SKM-1 treated with dmso at 0.1 percent for 144 hours (cell line): ENCODE measurements around the gene LMTK3.
"Not testable (repeated sequence)": the region's sequence is repeated elsewhere in the genome, so short reads cannot be mapped to it uniquely, and the experiment has no call there.

Experiments
- DNase-seq: peaks from one replicate; lab custom pipeline; 2025; ENCODE audit not compliant: unreplicated experiment; lab: John Stamatoyannopoulos, UW

LMTK3 gene

DNA sequence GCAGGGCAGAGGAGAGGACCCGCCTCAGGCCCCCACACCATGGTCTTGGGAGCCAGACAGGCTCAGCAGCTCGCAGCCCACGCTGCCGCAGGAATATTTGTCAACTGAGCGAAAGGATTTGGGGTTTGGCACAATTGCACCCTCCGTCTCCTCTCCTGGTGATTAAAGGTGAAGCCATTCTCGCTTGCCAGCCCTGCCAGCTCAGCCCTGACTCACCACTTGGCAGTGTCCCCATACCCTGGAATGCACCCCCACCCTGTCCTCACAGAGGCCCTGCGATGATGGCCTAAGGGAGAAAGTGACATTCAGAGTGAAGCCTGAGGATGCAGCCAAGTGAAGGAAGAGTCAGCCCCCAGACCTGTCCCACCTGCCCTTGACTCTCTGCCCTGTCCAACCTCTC lies 23.7 kb downstream of the LMTK3 start:
- no peak for DNase-seq

DNA sequence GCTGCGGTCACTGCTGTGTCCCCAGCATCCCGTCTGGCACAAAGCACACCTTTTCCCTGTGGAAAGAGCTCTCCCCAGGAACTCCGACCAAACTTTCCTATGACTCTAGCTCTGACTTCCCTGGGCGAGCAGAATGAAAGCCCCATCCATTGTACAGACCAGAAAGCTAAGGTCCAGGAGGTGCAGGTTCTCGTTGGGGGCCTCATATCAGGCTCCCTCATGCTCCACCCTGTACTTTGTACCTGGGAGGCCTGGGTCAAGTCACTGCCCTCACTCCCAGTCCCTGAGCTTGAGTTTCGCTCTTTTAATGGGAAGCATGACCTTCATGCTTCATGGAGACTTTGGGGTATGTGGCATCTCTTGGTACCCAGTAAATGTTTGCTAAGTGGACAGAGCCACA lies 24.1 kb downstream of the LMTK3 start:
- no peak for DNase-seq

DNA sequence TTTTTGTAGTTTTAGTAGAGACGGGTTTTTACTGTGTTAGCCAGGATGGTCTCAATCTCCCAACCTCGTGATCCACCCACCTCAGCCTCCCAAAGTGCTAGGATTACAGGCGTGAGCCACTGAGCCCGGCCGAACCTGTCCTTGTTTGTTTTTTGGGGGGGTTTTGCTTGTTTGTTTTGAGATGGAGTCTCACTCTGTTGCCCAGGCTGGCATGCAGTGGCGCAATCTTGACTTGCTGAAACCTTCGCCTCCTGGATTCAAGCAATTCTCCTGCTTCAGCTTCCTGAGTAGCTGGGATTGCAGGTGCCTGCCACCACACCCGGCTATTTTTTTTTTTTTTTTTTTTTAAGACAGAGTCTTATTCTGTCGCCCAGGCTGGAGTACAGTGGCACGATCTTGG lies 24.9 kb downstream of the LMTK3 start:
- DNase-seq: not testable (repeated sequence)

DNA sequence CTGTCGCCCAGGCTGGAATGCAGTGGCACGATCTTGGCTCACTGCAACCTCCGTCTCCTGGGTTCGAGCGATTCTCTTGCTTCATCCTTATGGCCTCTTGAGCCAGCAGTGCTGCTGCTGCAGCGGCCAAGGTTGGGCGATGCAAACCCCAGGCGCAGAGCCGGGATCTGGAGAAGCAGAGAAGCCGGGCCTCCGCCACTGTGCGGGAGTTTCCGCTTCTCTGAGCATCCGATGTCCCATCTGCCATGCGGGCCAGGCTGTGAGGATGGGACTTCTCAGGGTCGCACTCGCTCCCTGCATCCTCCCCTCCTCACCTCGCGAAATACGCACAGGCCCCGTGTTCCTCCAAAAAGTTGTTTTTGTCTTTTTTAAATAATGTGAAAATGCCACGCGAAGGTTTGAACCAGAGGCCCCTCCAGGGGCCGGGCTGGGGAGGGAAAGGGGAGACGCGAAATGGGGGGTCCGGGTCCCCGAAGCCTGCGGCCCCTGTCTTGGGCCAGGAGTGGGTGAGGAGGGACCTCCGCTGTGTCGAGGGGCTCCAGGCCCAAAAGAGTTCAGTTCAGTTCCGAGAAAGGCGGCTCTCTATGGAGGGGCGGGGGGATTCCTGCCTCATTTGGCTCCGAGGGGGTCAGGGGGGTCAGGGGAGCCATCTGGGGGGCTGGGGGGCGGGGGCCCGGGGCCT lies 26.6 kb downstream of the LMTK3 start:
- no peak for DNase-seq

DNA sequence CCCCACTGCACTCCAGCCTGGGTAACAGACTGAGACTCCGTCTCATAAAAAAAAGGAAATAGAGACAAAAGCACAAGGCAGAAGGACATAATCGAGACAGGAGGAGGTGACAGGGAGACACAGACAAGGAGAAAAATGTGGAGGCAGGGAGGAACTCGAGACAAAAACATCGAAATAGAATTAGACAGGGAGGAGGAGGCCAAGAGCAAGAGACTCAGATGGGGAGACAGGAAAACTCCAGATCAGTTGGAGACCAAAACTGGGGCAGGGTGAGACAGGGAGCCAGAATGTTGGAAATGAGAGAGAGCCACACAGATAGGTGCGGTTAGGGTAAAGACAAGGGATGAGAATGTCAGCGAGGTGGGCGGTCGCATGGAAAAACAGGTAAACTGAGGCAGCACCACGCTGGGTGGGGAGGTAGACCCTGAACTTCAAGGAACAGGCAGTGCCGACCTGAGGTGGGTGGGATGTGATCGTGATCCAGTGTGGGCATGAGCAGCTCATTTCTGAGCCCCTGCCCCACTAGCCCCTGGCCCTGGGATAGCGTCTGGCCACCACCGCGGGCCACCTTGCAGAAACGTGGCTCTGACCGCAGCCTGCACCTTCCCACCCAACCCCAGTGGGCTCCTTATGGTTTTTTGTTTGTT lies 27.3 kb downstream of the LMTK3 start:
- no peak for DNase-seq

DNA sequence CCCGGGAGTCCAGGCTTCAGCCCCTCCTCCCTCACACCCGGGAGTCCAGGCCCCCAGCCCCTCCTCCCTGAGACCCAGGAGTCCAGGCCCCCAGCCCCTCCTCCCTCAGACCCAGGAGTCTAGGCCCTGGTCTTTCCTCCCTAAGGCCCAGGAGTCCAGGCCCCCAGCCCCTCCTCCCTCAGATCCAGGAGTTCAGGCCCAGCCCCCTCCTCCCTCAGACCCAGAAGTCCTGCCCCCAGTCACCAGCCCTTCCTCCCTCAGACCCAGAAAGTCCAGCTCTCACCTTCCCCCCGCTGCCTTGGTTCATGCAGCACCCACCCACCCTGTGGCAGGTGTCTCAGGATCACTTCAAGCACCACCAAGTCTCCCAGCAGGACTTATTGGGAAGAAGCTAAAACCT lies 28.3 kb downstream of the LMTK3 start:
- DNase-seq: no peak

DNA sequence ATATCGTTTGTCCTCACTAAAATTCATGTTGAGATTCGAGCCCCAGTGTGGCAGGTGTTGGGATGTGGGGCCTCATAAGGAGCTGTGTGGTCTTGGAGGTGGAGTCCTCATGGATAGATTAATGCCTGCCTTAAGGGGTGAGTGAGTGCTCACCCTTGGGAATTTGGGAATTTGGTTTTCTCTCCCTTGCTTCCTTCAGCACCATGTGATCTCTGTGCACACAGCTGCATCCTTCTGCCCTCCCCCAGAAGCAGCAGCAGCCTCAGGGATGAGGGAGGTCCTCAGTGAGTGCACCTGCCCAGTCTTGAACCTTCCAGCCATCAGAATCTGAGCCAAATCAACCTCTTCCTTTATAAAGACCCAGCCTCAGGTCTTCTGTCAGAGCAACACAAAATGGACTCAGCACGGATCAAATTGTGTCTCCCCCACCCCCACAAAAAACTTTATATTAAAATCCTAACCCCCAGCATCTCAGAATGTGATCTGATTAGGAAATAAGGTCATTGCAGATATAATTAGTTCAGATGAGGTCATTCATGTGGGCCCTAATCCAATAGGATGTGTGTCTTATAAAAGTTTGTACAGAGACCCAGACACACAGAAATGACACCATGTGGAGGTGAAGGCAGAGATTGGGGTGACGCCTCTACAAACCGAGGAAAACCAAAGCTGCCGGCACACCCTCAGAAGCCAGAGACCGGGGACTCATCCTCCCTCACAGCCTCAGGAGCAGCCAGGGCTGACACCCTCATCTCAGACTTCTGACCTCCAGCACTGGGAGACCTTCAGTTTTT lies 29.6 kb downstream of the LMTK3 start:
- DNase-seq: no peak

DNA sequence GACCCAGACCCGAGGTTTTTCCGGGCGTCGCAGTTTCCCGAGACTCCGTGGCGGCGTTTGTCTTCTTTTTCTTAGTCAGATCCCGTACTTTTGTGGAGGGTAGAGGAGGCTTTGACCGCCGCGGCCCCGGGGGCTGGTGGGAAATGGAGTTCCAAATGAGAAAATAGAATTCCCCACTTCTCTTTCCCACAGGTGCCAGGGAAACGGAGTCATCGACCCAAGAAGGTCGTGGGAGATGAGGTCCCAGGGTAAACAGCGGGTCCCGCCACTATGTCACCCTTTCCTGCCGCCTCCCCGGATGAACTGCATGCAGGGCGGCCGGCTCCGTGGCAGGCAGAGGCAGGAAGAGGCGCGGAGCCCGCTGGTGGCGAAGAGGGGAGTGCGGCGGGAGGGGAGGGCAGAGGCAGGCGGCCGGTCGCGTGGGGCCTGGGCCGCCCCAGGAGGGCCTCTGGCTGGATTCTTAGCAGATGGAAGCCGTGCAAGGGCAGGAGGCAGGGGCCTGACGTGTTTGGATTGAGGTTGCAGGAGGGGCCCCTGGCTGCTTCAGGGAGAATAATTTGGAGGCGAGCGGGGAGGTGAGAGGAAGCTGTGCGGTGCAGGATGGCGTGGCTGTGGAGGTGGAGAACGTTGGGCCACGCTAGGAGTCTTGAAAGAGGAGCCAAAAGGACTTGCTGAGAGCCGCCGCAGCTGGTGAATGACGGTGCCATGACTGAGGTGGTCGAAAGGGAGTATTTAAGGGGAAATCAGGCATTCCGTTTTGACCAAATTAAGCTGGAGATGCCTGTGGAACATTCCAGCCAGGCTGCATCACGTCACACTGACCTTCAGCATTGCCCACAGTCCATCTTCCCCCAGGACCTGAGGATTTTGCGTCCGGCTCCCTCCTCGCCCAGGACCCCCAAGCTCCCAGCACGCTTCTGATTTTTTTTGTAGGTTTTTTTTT lies 30.8 kb downstream of the LMTK3 start:
- DNase-seq: no peak

DNA sequence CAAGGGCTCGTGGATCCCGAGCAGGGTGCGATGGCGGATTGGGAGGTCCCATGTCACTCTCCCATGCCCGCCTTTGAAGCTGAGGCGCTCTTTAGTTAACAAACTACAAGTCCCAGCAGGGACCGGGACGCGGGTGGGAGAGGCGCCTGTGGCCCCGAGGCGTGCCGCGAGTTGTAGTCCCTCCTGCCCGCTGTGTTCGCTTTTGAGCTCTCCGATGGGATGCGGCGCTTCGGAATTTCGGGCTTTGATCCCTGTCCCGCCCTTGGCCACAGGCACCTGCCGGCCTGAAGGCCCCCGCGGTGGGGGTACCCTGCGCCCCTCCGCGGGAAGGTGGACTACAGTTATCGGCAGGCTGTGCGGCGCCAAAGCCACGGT lies 31.5 kb downstream of the LMTK3 start:
- no peak for DNase-seq

DNA sequence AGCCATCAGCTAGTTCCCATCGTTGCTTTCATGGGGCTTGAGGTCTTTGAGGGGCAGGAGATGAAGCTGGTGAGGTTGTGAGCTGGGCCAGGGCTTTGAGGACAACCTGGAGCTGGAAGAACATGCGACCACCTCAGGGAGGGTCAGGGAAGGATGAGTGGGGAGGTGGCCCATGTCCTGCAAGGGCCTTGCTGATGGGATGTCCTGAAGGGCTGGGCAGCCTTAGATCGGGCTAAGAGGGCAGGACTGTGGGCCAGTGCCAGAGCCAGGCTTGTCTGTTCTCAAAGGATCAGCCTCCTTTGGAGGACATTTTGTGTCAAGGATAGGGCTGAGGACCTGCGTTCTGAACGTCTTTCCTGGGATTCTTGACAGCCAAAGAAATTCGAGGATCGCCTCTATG lies 31.9 kb downstream of the LMTK3 start:
- no peak for DNase-seq

DNA sequence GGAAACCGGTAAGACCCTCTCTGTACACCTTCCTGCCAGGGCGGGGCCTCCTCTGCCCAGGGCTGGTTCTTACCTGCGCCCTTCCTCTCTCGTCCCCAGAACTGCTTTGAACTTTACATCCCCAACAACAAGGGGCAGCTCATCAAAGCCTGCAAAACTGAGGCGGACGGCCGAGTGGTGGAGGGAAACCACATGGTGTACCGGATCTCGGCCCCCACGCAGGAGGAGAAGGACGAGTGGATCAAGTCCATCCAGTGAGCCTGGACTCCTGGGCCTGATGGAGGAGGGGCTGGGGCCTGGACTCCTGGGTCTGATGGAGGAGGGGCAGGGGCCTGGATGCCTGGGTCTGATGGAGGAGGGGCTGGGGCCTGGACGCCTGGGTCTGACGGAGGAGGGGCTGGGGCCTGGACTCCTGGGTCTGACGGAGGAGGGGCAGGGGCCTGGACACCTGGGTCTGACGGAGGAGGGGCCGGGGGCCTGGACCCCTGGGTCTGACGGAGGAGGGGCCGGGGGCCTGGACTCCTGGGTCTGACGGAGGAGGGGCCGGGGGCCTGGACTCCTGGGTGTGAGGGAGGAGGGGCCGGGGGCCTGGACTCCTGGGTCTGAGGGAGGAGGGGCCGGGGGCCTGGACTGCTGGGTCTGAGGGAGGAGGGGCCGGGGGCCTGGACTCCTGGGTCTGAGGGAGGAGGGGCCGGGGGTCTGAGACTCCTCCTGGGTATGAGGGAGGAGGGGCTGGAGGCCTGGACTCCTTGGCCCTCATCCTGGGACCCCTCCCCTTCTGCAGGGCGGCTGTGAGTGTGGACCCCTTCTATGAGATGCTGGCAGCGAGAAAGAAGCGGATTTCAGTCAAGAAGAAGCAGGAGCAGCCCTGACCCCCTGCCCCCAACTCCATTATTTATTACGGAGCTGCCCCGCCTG lies 33.0 kb downstream of the LMTK3 start:
- no peak for DNase-seq

DNA sequence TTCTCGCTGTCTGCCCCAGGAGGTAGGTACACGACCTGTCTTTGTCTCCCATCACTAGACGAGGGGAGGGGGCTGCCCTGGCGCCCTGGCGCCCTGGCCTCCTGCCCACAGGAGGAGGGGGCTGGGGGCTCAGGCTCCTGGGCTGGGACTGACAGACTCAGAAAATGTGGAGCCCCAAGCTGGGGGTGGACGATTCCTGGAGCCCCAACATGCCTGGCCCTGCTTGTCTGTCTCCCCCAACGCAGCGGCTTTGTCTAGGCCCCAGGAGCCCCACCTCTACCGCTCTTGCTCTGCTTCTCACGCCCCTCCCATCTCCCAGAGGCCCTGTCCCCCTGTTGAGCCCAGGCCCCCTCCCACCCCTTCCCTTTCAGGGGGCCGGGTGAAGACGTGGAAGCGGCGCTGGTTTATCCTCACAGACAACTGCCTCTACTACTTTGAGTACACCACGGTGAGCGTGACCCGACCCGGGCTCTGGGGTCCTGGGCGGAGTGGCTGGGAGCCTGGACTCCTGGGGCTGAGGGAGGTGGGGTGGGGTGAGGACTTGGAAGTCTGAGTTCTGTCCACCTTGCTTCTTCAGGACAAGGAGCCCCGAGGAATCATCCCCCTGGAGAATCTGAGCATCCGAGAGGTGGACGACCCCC lies 33.8 kb downstream of the LMTK3 start:
- no peak for DNase-seq

DNA sequence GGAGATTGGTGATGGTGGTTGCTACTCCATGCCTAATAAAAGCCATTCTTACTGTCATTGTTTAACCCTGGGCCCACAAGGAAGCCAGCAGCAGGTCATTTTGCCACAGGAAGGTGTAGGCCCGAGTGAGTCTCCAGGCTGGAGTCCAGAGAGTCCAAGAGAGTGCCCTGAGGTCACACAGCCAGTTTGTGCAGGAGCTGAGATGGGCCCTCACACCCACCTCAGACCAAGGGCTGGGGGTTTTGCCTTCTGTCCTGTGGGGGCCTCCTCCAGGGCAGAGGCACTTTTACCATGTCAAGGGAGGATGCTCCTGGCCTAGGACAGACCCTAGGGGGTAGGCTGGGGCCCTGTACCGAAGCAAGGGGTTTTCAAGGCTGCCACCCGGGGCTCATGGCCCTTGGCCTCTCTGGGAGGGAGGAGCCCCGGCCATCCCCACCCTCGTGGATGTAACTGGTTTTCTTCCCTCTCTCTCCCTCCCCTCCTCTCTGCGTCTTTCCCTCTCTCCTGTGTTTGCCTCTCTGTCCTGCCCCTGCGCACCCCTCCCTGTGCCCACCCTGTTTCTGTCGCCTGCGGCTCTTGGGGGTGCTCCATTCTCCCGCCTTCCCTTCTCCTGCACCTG lies 34.5 kb downstream of the LMTK3 start:
- no peak for DNase-seq

DNA sequence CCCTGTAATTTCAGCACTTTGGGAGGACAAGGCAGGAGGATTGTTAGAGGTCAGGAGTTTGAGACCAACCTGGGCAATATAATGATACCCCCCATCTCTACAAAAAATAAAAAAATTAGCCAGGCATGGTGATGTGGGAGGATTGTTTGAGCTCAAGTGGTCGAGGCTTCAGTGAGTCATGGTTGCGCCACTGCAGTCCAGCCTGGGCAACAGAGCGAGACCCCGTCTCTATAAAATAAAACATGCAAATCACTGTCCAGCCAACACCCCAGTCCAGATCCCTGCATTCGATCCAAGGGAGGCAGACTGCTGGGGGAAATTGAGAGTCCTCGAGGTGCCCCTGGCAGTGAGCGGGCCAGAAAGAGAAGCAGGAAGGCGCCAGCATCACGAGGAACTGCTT lies 35.5 kb downstream of the LMTK3 start:
- DNase-seq: no peak

DNA sequence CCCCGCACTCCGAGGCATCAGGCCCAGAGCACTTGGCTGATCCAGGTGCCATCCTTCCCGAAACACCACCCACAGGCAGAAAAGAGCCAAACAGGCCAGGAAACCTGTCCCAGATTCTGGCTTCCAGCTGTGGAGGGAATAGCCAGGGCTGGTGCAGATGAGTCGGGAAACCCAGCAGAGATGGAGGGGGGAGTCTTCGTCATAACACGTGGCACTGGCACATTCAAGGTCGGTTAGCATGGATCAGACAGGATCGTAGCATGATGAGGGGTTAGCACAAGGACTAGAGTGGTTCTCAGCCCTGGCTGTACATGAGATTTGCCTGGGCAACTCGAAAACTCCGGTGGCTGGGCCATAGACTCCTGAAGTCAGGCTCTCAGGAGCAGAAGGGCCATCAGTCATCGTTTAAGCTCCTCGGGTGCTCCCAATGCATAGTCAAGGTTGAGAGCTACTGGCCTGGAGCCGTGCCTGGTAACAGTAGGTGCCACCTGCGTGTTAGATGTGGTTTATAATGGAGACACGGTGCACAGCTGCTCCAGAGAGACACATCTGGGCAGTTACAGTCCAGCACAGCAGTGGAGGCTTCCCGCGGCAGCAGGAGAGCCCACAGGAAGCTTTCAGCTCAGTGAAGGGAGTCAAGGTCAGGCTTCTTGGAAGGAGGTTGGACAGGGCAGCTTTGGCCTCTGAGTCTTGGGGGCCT lies 36.1 kb downstream of the LMTK3 start:
- DNase-seq: no peak

DNA sequence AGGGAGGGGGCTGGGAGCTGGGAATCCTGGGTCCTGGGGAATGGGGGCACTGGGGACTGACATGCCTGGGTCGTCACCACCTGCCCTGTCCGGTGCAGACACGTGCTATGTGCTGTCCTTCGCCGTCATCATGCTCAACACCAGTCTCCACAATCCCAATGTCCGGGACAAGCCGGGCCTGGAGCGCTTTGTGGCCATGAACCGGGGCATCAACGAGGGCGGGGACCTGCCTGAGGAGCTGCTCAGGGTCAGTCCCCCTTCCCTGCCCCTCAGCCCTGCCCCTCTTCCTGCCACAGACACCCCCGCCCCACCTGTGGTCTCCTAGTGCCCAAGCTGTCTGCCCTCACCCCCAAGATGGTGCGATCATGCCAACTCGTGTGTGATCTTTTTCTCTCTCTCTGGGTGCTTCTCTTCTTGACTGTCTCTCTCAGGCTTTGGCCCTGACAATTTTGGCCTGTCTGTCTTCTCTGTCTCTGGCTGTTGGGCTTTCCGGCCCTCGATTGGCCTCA lies 37.5 kb downstream of the LMTK3 start:
- DNase-seq: no peak

DNA sequence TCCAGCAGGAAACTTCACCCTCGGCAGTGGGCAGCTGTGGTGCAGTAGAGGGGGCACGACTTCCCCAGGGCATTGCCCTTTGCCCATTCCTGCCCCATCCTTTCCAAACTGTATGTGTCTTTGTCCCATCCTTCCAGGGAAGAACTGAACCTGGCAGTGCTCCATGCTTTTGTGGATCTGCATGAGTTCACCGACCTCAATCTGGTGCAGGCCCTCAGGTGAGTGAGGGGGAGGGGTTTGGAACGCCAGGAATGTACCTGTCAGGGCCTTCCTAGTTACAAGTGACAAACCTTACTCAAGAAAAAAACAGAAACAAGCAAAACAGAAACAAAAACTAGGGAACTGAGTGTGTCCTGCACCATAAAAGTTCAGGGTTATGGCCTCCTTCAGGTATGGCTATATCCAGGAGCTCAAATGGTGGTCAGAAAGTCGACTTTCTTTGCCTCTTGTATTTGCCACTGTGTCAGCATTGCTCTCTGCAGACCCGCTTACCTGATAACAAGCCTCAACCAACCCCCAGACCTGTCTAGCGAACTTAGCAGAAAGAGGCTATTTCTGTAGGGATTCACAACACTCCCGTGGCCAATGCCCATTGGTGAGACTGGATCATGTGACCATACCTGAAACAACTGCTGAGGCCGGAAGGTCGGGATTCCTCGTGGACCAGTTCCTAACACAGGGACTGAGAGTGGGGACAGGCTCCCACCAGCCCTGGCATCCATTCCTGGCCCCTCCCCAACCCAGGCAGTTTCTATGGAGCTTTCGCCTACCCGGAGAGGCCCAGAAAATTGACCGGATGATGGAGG lies 38.3 kb downstream of the LMTK3 start:
- DNase-seq: no peak

DNA sequence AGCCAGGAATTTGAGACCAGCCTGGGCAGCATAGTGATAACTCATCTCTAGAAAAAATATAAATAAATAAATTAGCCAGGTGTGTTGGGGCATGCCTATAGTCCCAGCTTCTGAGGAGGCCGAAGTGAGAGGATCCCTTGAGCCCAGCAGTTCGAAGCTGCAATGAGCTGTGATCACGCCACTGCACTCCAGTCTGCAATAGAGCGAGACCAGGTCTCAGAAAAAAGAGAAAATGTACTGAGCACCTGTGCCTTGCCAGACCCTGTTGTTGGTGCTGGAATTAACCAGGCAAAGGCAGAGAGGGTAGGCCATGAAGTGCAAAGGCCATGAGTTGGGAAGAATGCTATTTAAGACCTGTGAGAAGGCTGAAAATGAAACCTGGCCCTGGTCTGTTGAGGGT lies 39.8 kb downstream of the LMTK3 start:
- DNase-seq: no peak
